Testis (tissue), 3 donors: ENCODE measurements around the gene BEST1. TPM values are rescaled to one million over a fixed set of nuclear protein-coding genes. Genes with fewer than 3 reads are reported as not detected.

Experiments
- DNase-seq: peaks from one replicate; pipeline ENCODE4 v3.0.0-alpha.2; 2019
- H3K27ac ChIP-seq, 2 donors: fragments of 200-600 bp; sonication (generic); one replicate each; pipeline ENCODE4 v1.5.1; 2019
- H3K27me3 ChIP-seq: fragments of 200-600 bp; sonication (generic); one replicate; pipeline ENCODE4 v1.5.1; 2019
- H3K36me3 ChIP-seq: fragments of 200-600 bp; sonication (generic); one replicate; pipeline ENCODE4 v1.5.1; 2017; ENCODE audit warnings: low read depth; ENCODE audit errors: missing control alignments
- H3K4me1 ChIP-seq: fragments of 200-600 bp; sonication (generic); one replicate; pipeline ENCODE4 v1.5.1; 2019
- H3K4me3 ChIP-seq, 2 donors: fragments of 200-600 bp; sonication (generic); one replicate each; pipeline ENCODE4 v1.5.1; 2017 to 2019
- H3K9me3 ChIP-seq: fragments of 200-600 bp; sonication (generic); one replicate; pipeline ENCODE4 v1.5.1; 2017
- POLR2A ChIP-seq: fragments of 450-650 bp; IDR thresholded peaks from one replicate; pipeline ENCODE4 v1.6.1; 2017; ENCODE audit warnings: antibody characterized with exemption, mild to moderate bottlenecking, moderate library complexity
- WGBS, 2 donors: methylation state at CpG; one replicate each; pipeline ENCODE4 v1.1.5; 2018; 5-methylcytosine and 5-hydroxymethylcytosine counted together
- intact Hi-C: fragments of 100-400 bp; cut with DNase I; formaldehyde crosslinking; loops from one replicate; pipeline ENCODE4 v1.15.1; 2023; ENCODE audit warnings: low total_unique reads
- polyA plus RNA-seq: library from polyadenylated mRNA; stranded (reverse); fragments of 350-450 nt; fragmentation: Illumina TruSeq; extraction: RNeasy Lipid Tissue Mini Kit (QIAGEN cat#74804); gene quantifications from one replicate; pipeline ENCODE4 v1.2.3, GENCODE V29; 2014; ENCODE audit warnings: low read depth, low replicate concordance; ENCODE audit not compliant: insufficient read depth
- total RNA-seq, 2 donors: library from RNA; depleted of rRNA; stranded (reverse); fragments of >200 nt; gene quantifications; one replicate each; pipeline ENCODE4 v1.2.3, GENCODE V29; 2016
- TF ChIP-seq, protein P1 (sequence below), 3 experiments: fragments of 450-650 bp in 2 of 3; fragments of 200-600 bp in 1 of 3; sonication (generic) in 1 of 3; IDR thresholded peaks; one replicate each; pipeline ENCODE4 v1.5.1; 2016 to 2019; ENCODE audit warnings: antibody characterized with exemption in 3 of 3, mild to moderate bottlenecking in 2 of 3, moderate library complexity in 1 of 3

BEST1 gene
- total and polyA plus RNA-seq, 3 donors from 2014 or later = 9.2 to 33.4 (median 21.0) TPM

DNA sequence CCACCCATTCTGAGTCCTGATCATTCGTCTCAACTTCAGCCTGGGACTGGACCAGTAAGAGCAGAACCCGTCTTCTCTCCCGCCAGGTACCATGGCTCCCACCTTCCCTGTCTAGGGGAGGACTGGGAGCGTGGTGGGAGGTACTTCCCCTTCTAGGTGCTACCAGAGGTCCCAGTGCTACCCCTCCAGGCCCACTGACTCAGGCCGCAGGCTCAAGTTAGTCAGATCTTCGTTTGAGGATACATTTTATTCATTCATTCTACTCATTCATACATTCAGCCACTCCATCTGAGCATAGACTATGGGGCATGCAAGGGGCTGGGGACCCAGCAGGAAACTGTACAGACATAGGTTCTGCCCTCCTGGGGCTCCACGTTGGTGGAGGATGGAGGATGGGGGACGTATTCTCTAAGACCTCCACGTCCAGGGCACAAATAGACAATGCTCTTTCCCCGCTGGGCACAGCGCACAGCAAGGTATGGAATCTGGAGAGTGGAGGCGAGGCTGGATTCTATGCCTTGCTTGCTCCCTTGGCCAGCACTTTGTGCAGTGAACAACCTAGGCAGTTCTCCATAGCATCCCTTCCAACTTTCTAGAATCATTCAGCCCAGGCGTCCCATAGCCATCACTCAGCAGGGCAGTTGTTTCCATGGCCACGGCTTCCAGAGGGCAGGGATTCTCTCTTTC lies 31.8 kb upstream of the BEST1 start:
- Histone ChIP-seq H3K27ac (peak overlapping the region; percentile 80 to 90), H3K4me3 (peak overlapping the region in 1 of 2 donors; percentile 81), H3K36me3 (no peaks in the 10 kb centered on the region), H3K4me1 (peaks cover 68% of the 10 kb centered on the region), H3K9me3 (no peaks in the 10 kb centered on the region), H3K27me3 (no peaks in the 10 kb centered on the region)
- intact Hi-C loops = no loop called here
- DNase-seq = no peak
- 63 to 77% methylated on average over 13 to 14 of the region's 14 CpGs for WGBS, 2 donors
- TF ChIP-seq POLR2A = no peak
- TF ChIP-seq, protein P1, sequence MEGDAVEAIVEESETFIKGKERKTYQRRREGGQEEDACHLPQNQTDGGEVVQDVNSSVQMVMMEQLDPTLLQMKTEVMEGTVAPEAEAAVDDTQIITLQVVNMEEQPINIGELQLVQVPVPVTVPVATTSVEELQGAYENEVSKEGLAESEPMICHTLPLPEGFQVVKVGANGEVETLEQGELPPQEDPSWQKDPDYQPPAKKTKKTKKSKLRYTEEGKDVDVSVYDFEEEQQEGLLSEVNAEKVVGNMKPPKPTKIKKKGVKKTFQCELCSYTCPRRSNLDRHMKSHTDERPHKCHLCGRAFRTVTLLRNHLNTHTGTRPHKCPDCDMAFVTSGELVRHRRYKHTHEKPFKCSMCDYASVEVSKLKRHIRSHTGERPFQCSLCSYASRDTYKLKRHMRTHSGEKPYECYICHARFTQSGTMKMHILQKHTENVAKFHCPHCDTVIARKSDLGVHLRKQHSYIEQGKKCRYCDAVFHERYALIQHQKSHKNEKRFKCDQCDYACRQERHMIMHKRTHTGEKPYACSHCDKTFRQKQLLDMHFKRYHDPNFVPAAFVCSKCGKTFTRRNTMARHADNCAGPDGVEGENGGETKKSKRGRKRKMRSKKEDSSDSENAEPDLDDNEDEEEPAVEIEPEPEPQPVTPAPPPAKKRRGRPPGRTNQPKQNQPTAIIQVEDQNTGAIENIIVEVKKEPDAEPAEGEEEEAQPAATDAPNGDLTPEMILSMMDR (IDR thresholded peaks at IDR 0.05) = no peak

GRCh38 chr11:61918938-61919704 lies 31.0 kb upstream of the BEST1 start:
- TF ChIP-seq, protein P1 (IDR thresholded peaks at IDR 0.05) = no peak
- no peak for TF ChIP-seq POLR2A
- H3K27ac ChIP-seq = peak overlapping the region; percentile 80 to 90
- no peaks in the 10 kb centered on the region for H3K9me3 ChIP-seq
- H3K27me3 ChIP-seq = no peaks in the 10 kb centered on the region
- no peaks in the 10 kb centered on the region for H3K36me3 ChIP-seq
- no peak for DNase-seq
- WGBS, 2 donors = 40 to 58% methylated on average over 5 to 6 of the region's 6 CpGs
- H3K4me1 ChIP-seq = peaks cover 69% of the 10 kb centered on the region
- intact Hi-C loops = no loop called here
- H3K4me3 ChIP-seq = peak overlapping the region; percentile 0 to 4

- no peaks in the 10 kb centered on the region for H3K36me3 ChIP-seq
- H3K27me3 ChIP-seq = no peaks in the 10 kb centered on the region
- 55 to 77% methylated on average over 4 to 13 of the region's 13 CpGs for WGBS, 2 donors
- TF ChIP-seq, protein P1 (IDR thresholded peaks at IDR 0.05) = no peak
- TF ChIP-seq POLR2A = no peak
- no peak for DNase-seq
- H3K4me3 ChIP-seq = peak overlapping the region; percentile 0 to 4
- H3K9me3 ChIP-seq = no peaks in the 10 kb centered on the region
- intact Hi-C loops = no loop called here
- peaks cover 66% of the 10 kb centered on the region for H3K4me1 ChIP-seq
- H3K27ac ChIP-seq = peak overlapping the region; percentile 63 to 90
Observed at GRCh38 chr11:61919705-61920631, 30.2 kb upstream of the BEST1 start.

- WGBS, 2 donors = 85 to 87% methylated on average over 3 of the region's 3 CpGs
- no peaks in the 10 kb centered on the region for H3K36me3 ChIP-seq
- H3K9me3 ChIP-seq = no peaks in the 10 kb centered on the region
- intact Hi-C loops = no loop called here
- H3K27ac ChIP-seq = peak overlapping the region; percentile 71 to 83
- no peaks in the 10 kb centered on the region for H3K27me3 ChIP-seq
- TF ChIP-seq, protein P1 (IDR thresholded peaks at IDR 0.05) = no peak
- no peak for TF ChIP-seq POLR2A
- peaks cover 56% of the 10 kb centered on the region for H3K4me1 ChIP-seq
- H3K4me3 ChIP-seq = no peak overlapping the region
- no peak for DNase-seq
Observed at GRCh38 chr11:61921446-61921845, 28.7 kb upstream of the BEST1 start.
